GM12873 (cell line): ENCODE measurements around the gene TMED10.

Source experiments
- CTCF ChIP-seq: IDR thresholded peaks from 2 replicates; pipeline ENCODE4 v1.5.1; 2012; ENCODE audit warnings: low read depth, mild to moderate bottlenecking, moderate library complexity, low read length, control low read depth; ENCODE audit not compliant: insufficient read depth; ENCODE audit errors: missing control alignments

The TMED10 gene

GRCh38 chr14:75170772-75171171 is 5.6 kb downstream of the TMED10 start:
- TF ChIP-seq CTCF, result no peak

DNA sequence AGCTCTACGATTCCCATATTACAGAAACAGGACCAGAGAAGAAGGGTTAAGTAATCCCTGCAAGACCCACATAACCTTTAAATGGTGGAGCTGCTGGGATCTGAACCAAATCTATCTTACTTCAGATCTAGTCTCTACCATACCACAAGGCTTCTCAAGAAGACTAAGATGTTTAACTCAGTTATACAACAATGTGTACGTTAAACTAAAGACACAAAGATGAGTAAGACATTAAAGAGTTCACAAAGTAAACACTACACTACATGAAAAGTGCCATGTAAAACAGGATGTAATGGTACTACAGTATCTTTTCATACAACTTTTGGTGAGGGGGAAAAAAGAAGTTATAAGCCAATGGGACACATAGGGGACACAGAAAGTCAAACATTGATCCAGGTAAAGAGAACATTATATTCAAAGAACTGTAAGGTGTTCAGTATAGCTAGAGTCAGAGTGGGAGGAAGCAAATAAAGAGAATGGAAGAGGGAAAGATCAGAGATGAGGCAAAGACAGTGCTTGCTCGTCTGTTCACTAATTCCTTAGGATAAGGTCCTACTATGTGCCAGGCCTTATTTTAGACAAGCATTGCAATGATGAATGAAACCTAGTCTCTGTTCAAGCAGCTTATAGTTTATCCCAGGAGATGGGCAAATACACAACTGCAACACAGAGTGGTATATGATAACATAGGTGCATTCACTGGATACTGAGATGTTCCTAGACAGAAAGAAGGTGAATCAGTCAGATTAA is 7.7 kb downstream of the TMED10 start:
- no peak for TF ChIP-seq CTCF

DNA sequence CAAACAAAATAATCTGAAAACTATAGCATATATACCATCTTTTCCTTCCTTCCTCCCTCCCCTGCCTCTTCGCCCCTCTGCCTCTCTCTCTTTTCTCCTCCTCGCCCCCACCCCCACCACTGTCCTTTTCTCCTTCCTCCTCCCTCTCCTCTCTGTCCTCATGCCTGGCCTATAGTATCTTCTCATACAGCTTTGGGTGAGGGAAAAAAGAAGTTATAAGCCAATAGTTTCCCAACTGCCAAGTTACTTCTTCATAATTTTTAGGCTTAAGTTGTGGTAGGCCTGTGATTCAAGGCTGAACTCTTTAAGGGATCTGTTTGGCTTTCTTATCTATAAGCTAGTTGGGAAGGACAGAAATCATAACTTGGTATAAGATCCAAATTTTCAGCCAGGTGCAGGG is 9.1 kb downstream of the TMED10 start:
- no peak for TF ChIP-seq CTCF

DNA sequence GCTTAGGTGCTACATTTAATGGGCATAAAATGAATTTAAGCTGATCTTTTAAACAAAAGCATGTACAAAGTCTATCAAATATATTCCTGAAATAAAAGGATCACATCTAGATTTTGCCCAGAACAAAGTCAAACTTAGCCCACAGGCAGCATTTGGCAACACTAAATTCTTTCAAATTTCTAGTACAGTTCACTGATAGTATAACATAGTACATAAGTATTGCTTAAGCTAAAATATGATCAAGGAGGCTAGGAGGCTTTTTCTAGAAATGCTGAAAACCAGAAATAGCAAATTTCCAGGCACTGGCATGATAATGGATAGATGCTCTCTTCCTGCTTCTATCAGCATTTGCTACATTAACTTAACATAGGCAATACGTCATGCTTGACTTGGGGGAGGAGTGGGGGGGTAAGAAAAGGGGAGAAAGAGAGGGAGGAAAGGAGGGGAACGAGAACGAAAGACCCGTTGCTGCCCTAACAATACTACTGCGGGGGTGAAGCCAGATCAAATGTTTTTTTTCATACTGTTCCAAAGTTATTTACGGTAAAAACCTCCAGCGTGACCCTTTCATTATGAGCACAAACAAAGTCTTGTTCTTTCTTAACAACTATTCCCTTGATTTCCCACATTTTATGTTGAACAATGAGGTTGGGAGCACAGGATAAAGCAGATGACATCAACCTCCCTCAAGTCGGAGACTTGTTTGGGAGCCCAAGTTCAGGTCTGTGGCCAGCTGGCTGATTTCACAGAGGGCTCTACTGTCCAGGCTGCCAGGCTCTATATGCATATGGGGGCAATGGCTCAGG is 10.6 kb downstream of the TMED10 start:
- no peak for TF ChIP-seq CTCF

GRCh38 chr14:75164809-75165208 is 11.6 kb downstream of the TMED10 start:
- no peak for TF ChIP-seq CTCF

DNA sequence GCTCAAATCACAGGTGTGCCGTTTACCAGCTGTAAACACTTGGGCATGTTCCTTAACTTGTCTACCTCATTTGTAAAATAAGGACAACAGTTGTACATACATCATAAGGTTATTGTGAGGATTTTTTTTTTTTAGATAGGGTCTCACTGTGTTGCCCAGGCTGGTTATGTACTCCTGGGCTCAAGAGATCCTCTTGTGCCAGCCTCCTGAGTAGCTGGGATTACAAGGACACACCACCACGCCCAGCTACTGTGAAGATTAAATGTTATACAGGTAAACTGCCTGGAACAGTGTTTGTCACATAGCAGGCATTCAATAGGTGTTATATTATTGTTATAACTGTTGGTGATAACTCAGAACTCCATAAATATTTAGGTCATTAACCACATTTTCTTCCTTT is 12.7 kb downstream of the TMED10 start:
- no peak for TF ChIP-seq CTCF

- no peak for TF ChIP-seq CTCF
Observed at GRCh38 chr14:75162631-75163030, 13.8 kb downstream of the TMED10 start.
